Tibial nerve (tissue), 4 donors: ENCODE measurements around the gene PNMT. TPM values are rescaled to one million over a fixed set of nuclear protein-coding genes. Genes with fewer than 3 reads are reported as not detected.

ENCODE experiments used
- DNase-seq, 2 donors: peaks; one replicate each; pipeline ENCODE4 v3.0.0-alpha.2; 2019; ENCODE audit warnings: low spot score in 2 of 2
- H3K27ac ChIP-seq, 4 donors: fragments of 200-600 bp; sonication (generic) in 3 of 4; one replicate each; pipeline ENCODE4 v1.5.1; 2017 to 2019; ENCODE audit warnings: mild to moderate bottlenecking in 1 of 4
- H3K27me3 ChIP-seq, 2 donors: fragments of 200-600 bp; sonication (generic) in 1 of 2; one replicate each; pipeline versions ENCODE4 v1.5.1 to v1.6.0; 2017 to 2019
- H3K36me3 ChIP-seq, 3 donors: fragments of 200-600 bp; sonication (generic); one replicate each; pipeline ENCODE4 v1.5.1; 2018 to 2019
- H3K4me1 ChIP-seq, 4 donors: fragments of 200-600 bp; sonication (generic) in 3 of 4; one replicate each; pipeline ENCODE4 v1.5.1; 2017 to 2019
- H3K4me3 ChIP-seq, 4 donors: fragments of 200-600 bp; sonication (generic) in 3 of 4; one replicate each; pipeline ENCODE4 v1.5.1; 2017 to 2019; ENCODE audit warnings: mild to moderate bottlenecking in 1 of 4, moderate library complexity in 1 of 4
- H3K9me3 ChIP-seq, 4 donors: fragments of 200-600 bp; sonication (generic) in 3 of 4; one replicate each; pipeline ENCODE4 v1.5.1; 2017 to 2019
- CTCF ChIP-seq, 5 experiments: fragments of 200-600 bp in 3 of 5; fragments of 450-650 bp in 2 of 5; sonication (generic) in 3 of 5; IDR thresholded peaks; one replicate each; pipeline ENCODE4 v1.5.1; 2016 to 2019; ENCODE audit warnings: antibody characterized with exemption in 5 of 5, mild to moderate bottlenecking in 3 of 5, moderate library complexity in 2 of 5
- EP300 ChIP-seq, 2 donors: sonication (generic); formaldehyde crosslinking; IDR thresholded peaks; one replicate each; pipeline ENCODE4 v1.6.1; 2017; ENCODE audit warnings: antibody characterized with exemption in 2 of 2, mild to moderate bottlenecking in 1 of 2
- POLR2A ChIP-seq, 2 donors: fragments of 450-650 bp; IDR thresholded peaks; one replicate each; pipeline ENCODE4 v1.6.1; 2017; ENCODE audit warnings: antibody characterized with exemption in 2 of 2, mild to moderate bottlenecking in 2 of 2, moderate library complexity in 2 of 2
- WGBS, 2 donors: methylation state at CpG; one replicate each; pipeline ENCODE4 v1.1.5; 2018; 5-methylcytosine and 5-hydroxymethylcytosine counted together
- total RNA-seq, 4 donors: library from RNA; depleted of rRNA; stranded (reverse); fragments of >200 nt; gene quantifications; one replicate each; pipeline ENCODE4 v1.1.0, GENCODE V29; 2016

Gene PNMT
- total RNA-seq, 4 donors from 2014 or later: 2.4 to 19.6 (median 12.4) TPM

GRCh38 chr17:39641097-39641496 is 27.2 kb upstream of the PNMT start:
- Histone ChIP-seq H3K9me3 (no peaks in the 10 kb centered on the region), H3K27ac (peak overlapping the region in 1 of 4 donors; percentile 78), H3K27me3 (no peaks in the 10 kb centered on the region), H3K4me1 (peaks cover 0 to 83% (median 46%) of the 10 kb centered on the region in 4 donors), H3K36me3 (no peaks in the 10 kb centered on the region), H3K4me3 (no peak overlapping the region)
- DNase-seq: no peak
- 88 to 95% methylated on average over 4 of the region's 4 CpGs for WGBS, 2 donors
- TF ChIP-seq POLR2A (IDR thresholded peaks at IDR 0.05) (no peak), EP300 (IDR thresholded peaks at IDR 0.05) (no peak), CTCF (IDR thresholded peaks at IDR 0.05) (no peak)

DNA sequence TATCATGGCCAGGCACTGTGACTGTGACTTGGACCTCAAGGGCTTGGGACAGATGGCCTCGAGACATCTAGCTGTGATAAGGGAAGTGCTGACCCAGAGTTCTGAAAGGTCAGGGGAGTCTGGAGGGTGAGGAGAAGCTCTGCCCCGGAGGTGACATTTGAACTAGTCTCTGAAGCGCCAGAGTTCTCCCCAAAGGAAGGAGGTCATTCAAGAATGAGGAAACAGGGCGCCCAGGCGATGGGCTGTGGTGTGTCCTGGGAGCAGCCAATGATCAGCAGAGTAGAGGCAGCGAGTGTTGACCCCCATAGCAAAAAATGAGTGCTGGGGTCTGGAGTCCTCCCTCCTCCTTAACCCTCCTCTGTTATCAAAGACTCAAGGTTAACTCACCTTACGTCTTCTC is 26.4 kb upstream of the PNMT start:
- TF ChIP-seq POLR2A (IDR thresholded peaks at IDR 0.05) (no peak), EP300 (IDR thresholded peaks at IDR 0.05) (no peak), CTCF (IDR thresholded peaks at IDR 0.05) (no peak)
- H3K4me3 ChIP-seq: no peak overlapping the region
- WGBS, 2 donors: 56 to 71% methylated on average over 7 of the region's 7 CpGs
- no peak for DNase-seq
- no peaks in the 10 kb centered on the region for H3K36me3 ChIP-seq
- H3K9me3 ChIP-seq: no peaks in the 10 kb centered on the region
- peaks cover 0 to 75% (median 40%) of the 10 kb centered on the region in 4 donors for H3K4me1 ChIP-seq
- H3K27me3 ChIP-seq: no peaks in the 10 kb centered on the region
- H3K27ac ChIP-seq: peak overlapping the region in 2 of 4 donors; percentile 42 to 52

- H3K4me3 ChIP-seq: no peak overlapping the region
- peak overlapping the region in 2 of 4 donors; percentile 42 to 52 for H3K27ac ChIP-seq
- TF ChIP-seq EP300 (IDR thresholded peaks at IDR 0.05) (no peak), POLR2A (IDR thresholded peaks at IDR 0.05) (no peak), CTCF (IDR thresholded peaks at IDR 0.05) (no peak)
- H3K4me1 ChIP-seq: peaks cover 0 to 78% (median 40%) of the 10 kb centered on the region in 4 donors
- DNase-seq: no peak
- whole genome bisulfite sequencing, 2 donors: 67 to 70% methylated on average over 9 of the region's 9 CpGs
- no peaks in the 10 kb centered on the region for H3K27me3 ChIP-seq
- H3K36me3 ChIP-seq: no peaks in the 10 kb centered on the region
- no peaks in the 10 kb centered on the region for H3K9me3 ChIP-seq
Observed at GRCh38 chr17:39642291-39643074, 25.8 kb upstream of the PNMT start.

- 71 to 87% methylated on average over 3 to 4 of the region's 4 CpGs for WGBS, 2 donors
- H3K9me3 ChIP-seq: no peaks in the 10 kb centered on the region
- no peak overlapping the region for H3K4me3 ChIP-seq
- H3K27ac ChIP-seq: no peak overlapping the region
- H3K4me1 ChIP-seq: peaks cover 0 to 70% (median 33%) of the 10 kb centered on the region in 4 donors
- TF ChIP-seq POLR2A (IDR thresholded peaks at IDR 0.05) (no peak), CTCF (IDR thresholded peaks at IDR 0.05) (no peak), EP300 (IDR thresholded peaks at IDR 0.05) (no peak)
- H3K36me3 ChIP-seq: no peaks in the 10 kb centered on the region
- H3K27me3 ChIP-seq: no peaks in the 10 kb centered on the region
- no peak for DNase-seq
Observed at GRCh38 chr17:39643271-39643670, 25.0 kb upstream of the PNMT start.

GRCh38 chr17:39647256-39647655 is 21.0 kb upstream of the PNMT start:
- TF ChIP-seq EP300 (IDR thresholded peaks at IDR 0.05): no peak
- no peak for TF ChIP-seq CTCF (IDR thresholded peaks at IDR 0.05)
- no peak for TF ChIP-seq POLR2A (IDR thresholded peaks at IDR 0.05)
- H3K9me3 ChIP-seq: no peaks in the 10 kb centered on the region
- peaks cover 0 to 4% (median 0%) of the 10 kb centered on the region in 3 donors for H3K36me3 ChIP-seq
- peaks cover 0 to 44% (median 13%) of the 10 kb centered on the region in 4 donors for H3K4me1 ChIP-seq
- DNase-seq: no peak
- no peak overlapping the region for H3K27ac ChIP-seq
- no peak overlapping the region for H3K4me3 ChIP-seq
- H3K27me3 ChIP-seq: no peaks in the 10 kb centered on the region
- WGBS, 2 donors: 57 to 61% methylated on average over 3 to 4 of the region's 5 CpGs
